DMS114 treated with DMSO at 0.1 percent for 48 hours (cell line): ENCODE measurements around the gene FEM1B.

Experiments
- DNase-seq: peaks from one replicate; lab custom pipeline; 2025; ENCODE audit not compliant: unreplicated experiment; lab: John Stamatoyannopoulos, UW

The FEM1B gene

DNA sequence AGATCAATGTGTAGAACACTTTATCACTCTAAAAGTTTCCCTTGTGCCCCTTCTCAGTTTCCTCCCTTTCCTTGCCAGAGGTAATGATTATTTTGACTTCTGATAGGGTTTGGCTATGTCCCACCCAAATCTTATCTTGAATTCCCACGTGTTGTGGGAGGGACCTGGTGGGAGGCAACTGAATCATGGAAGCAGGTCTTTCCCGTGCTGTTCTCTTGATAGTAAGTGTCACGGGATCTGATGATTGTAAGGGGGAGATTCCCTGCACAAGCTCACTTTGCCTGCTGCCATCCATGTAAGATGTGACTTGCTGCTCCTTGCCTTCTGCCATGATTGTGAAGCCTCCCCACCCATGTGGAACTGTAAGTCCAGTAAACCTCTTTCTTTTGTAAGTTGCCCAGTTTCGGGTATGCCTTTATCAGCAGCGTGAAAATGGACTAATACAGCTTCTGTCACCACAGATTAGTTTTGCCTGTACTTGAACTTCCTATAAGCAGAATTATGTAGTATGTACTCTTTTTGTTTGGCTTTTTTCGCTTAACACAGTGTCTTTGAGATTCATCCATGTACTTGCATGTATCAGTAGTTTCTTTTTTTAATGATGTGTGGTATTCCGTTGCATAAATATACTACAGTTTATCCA is 7.2 kb downstream of the FEM1B start:
- DNase-seq = no peak

DNA sequence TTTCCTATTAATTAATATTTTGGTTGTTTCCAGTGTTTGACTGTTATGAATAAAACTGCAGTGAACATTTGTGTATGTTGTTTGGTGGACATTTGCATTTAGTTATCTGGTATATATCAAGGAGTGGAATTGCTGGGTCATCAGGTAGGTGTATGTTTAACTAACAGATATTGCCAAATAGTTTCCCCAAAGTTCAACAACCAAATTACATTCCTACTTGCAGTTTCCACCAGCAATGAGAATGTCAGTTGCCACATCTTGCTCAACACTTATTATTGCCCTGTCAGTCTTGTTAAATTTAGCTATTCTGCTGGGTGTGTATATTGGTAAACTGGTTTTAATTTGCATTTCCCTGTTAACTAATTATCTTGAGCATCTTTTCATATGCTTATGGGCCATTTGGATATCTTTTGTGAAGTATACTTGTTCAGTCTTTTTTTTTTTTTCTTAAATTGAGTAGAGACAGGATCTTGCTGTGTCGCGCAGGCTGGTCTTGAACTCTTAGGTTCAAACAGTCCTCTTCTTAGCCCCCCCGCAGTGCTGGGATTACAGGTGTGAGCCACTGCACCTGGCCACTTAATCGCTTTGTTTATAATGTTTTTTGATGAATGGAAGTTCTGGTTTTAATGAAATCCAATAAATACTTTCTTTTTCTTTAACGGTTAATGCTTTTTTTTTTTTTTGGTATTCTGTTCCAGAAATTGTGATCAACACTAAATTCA is 7.9 kb downstream of the FEM1B start:
- DNase-seq = no peak

DNA sequence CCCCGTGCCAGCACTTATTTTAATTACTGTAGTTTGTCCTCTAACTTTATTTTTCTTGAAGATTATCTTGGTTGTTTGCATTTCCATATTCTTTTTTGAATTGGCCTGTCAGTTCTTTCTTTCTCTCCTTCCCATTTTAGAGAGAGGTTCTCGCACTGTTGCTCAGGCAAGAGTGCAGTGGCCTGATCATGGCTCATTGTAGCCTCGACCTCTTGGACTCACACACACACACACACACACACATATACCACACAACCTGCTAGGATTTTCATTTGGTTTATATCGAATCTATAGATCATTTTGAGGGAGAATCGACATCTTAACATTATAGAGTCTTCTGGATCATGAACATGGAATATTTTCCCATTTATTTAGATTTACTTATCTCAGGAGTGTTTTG is 8.7 kb downstream of the FEM1B start:
- DNase-seq = no peak

DNA sequence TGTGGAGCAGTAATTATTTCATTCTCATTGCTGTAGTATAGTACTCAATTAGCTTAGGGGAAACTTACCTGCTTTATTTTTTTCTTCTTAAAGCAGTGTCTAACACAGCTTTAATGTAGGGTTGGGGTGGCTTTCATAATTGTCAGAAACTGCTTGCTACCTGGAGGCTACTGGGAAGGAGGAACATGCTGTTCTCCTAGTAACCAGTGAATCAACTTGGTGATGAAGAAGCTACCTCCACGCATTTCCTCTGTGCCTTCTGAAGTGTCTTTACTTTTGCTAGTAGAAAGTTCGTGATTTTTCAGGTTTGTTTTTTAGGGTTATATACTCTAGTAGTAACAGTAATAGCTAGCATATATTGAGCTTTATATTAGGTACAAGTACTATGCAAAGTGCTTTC is 11.5 kb downstream of the FEM1B start:
- no peak for DNase-seq

DNA sequence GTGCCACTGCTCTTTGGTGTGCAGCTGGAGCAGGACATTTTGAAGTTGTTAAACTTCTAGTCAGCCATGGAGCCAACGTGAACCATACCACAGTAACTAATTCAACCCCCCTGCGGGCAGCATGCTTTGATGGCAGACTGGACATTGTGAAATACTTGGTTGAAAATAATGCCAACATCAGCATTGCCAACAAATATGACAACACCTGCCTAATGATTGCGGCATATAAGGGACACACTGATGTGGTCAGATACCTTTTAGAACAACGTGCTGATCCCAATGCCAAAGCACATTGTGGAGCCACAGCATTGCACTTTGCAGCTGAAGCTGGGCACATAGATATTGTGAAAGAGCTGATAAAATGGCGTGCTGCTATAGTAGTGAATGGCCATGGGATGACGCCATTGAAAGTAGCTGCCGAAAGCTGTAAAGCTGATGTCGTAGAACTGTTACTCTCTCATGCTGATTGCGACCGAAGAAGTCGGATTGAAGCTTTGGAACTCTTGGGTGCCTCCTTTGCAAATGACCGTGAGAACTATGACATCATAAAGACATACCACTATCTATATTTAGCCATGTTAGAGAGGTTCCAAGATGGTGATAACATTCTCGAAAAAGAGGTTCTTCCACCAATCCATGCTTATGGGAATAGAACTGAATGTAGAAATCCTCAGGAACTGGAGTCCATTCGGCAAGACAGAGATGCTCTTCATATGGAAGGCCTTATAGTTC is 12.2 kb downstream of the FEM1B start:
- no peak for DNase-seq

DNA sequence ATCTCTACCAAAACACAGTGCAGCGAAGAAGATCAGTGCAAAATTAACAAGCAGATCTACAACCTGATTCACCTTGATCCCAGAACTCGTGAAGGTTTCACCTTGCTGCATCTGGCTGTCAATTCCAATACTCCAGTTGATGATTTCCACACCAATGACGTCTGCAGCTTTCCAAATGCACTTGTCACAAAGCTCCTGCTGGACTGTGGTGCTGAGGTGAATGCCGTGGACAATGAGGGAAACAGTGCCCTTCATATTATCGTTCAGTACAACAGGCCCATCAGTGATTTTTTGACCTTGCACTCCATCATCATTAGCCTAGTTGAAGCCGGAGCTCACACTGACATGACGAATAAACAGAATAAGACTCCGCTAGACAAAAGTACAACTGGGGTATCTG is 13.2 kb downstream of the FEM1B start:
- DNase-seq = no peak

DNA sequence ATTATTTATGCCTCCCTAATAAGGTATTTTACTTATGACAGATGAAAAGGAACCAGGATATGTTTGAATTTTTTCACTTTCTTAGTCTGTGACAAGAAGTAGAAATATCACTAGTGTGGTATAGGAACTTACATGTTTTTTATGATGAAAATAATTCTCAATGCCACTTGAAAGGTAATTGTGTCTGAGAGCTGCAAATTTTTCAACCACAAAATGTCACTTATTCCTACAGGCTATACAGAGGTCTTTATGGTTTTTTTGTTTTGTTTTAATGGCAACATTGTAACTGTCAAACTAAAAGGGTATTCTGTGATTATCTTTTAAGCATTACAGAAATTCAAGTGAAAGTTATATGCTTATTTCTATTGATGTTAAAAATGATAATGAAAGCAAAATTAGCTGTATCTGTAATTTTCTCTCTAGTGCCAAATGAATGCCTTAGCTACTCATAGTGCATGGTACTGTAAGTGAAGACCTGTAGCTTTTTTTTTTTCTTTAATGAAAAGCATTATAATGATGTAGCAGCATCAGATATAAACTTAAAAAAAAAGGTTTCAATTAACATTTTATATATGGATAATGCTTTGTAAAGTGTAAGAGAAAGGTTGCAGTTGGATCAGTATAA is 14.7 kb downstream of the FEM1B start:
- DNase-seq = no peak

DNA sequence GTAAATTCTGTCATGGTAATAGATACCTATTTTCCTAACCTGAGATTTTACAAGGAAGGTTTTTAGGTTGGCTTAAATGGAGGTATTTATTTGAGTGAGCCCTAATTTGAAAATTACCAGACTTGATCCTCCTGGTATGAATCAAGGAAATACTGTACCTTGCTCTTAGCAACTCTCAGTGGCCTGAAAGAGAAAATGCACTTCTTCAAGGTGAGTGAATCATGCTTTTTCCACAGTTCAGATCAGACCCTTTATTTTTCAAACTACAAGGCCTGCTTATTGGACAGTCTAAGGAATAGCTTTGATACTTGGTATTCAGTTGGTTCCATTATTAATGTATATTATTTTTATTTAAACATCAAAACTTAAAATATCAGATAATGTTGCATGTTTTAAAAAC is 15.4 kb downstream of the FEM1B start:
- DNase-seq = no peak

DNA sequence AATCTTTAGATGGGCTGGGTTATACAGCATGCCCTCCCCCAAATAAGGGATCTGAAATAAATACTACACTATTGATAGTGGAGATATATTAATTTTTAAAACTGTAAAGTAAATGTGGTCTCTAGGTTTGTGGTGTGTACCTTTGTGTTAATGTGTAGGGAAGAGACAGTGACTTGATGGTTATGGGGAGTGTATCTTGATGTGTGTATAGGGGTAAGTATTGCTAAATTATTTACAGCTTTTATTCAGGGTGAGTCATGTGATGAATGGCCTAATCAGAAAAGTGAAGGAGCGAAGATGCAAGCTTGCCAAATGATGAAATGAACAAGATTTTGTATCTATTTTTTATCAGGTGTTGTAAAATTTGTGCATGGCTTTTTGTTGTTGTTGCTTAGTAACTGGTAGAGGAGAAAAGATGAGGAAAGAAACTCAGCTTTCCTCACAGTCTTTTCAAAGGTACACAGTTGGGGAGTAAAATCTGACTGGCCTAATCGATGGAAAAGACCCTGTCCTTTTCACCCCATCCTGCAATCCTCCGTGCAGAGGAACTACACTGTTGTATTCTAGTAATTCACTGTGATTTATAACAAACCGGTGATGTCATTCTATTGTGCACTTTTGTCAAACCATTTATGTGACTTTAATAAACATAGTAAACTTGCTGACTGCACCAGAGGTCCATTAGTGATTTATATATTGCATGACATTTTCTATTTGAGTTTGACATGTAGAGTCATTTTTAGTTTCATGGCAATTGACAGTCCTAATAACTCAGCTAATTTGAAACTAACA is 17.7 kb downstream of the FEM1B start:
- no peak for DNase-seq

DNA sequence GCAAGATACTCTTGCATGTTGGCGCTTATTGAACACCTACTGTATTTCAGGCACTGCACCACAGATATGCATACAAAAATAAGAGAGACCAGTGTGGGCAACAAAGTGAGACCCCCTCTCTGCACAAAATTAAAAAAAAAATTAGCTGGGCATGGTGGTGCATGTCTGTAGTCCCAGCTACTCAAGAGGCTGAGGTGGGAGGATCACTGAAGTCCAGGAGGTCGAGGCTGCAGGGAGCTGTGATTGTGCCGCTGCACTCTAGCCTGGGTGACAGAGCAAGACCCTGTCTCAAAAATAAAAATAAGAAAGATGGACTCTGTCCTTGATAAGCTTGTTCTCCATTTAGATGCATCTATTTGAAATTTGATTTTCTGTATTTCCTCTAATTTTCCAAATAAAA is 20.8 kb downstream of the FEM1B start:
- DNase-seq = no peak

DNA sequence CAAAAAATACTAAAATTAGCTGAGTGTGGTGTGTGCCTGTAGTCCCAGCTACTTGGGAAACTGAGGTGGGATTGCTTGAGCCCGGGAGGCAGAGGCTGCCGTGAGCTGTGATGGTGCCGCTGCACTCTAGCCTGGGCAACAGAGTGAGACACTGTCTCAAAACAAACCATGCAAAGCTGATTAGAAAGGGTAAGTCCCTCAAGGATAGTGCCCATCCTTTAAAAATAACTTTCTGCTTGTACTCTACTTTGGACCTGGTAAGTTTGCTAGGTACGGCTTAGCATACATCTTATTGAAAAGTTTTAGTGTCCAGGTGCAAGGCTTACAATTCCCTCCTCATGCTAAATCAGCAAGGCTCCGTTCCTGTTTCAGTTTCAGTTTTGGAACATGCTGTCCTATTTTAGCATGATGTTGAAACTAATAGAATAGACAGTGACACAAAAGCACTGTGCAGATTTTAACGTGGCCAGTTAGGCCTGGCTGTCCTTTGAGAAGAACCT is 21.4 kb downstream of the FEM1B start:
- DNase-seq = no peak

DNA sequence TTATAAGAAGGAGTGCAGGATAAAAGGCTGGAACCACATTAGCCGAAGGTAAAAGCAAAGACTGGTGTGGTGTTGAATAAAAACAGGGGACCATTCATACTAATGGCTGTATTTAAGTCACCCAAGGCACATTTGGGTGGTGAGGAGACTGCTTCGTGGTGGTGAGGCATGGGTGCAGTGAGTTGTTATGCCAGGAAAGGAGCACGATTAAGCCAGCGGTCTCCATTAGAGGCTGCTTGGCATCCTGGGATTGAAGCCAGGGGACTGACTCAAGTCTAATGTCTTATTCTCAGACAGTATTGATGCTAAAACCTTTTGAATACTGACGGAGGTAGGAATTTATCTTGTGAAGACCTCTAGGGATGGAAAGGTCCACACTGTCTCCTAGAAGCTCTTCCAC is 21.9 kb downstream of the FEM1B start:
- DNase-seq = no peak

DNA sequence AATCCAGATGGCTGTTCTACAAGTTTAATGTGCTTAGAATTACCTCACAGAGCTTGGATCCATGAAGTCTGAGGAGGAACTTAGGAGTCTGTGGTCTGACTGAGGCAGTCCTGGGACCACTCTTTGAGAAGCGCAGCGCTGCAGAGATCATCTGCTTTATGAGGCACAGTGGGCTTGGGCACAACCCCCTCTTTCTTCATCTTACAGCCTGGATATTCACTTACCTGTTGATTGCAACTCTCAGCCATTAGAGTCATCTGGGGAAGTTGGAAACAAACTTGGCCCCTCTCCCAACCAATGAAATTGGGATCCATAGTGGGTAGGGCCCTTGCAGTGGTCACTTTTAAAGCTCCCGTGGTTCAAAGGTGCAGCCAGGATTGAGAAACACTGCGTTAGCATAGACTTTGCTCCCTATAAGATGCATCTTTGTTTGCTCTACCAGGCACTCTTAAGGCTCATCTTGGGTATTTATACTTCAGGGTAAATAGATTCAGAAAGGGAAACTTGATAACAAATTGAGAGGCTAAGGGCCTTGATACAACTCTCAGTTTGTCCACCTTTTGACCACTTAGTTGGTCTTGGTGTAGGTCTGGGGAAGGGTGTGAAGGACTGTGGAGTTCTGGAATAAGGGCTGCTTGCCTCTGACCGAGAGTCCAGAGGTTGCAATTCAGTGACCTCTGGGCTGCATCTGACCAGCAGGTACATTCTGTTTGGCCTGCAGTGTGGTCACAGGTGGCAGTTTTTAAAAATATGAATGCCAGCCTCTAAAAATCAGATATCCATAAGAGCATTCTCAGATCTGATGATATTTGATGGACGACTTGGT is 22.8 kb downstream of the FEM1B start:
- DNase-seq = no peak

DNA sequence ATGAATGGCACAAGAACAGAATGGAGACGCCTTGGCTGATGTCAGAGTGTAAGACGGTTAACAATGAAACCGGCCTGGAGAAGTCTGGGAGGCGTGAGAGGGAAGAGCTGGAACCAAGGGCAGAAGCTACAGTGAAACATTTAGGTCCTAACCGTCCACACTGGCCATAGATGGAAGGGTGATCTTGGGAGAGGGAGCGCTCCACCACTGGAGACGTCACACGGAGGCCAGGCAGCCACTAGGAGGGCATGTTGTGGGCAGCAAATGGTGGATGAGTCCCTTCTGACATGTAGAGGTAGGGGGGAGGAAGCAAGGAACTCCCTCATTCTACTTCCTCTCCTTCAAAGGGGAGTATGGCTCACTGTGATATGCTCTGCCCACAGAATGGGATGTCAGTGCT is 23.8 kb downstream of the FEM1B start:
- no peak for DNase-seq

DNA sequence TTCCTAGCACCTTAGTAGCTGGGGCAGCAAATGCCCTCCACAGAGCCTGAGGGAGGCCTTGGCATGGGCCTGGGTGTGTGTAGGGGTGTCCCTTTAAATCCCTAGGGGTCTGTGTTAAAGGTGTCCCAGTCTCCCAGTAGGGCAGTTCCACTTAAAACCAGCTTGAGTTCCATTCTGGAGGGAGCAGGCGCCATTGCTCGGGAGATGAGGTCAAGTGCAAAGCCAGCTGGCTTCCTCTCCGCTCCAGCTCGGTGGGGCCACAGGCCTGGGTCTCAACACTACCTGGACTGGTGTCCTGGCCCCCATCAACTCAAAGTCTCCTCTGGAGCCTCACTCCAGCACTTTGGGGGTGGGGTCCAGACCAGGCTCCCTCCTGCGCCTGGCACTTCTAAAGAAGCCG is 25.2 kb downstream of the FEM1B start:
- no peak for DNase-seq

DNA sequence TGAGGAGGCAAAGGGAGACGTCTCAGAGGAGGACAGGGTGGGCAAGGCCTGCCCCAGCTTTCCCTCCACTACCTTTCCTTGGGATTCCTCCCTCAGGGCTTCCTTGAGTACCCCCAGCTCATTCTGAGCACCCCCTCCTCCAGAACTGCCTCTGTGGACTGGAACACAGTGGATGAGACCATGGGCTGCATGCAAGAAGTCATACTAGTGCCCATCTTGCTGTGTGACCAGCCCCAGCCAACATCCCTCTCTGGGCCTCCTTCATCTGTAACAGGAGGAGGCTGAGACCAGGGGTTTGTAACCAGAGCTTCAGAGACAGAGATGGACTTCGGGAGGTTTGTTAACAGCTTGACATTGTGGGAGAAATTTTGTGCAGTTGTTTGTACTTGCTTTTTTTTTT is 25.6 kb downstream of the FEM1B start:
- DNase-seq = no peak

DNA sequence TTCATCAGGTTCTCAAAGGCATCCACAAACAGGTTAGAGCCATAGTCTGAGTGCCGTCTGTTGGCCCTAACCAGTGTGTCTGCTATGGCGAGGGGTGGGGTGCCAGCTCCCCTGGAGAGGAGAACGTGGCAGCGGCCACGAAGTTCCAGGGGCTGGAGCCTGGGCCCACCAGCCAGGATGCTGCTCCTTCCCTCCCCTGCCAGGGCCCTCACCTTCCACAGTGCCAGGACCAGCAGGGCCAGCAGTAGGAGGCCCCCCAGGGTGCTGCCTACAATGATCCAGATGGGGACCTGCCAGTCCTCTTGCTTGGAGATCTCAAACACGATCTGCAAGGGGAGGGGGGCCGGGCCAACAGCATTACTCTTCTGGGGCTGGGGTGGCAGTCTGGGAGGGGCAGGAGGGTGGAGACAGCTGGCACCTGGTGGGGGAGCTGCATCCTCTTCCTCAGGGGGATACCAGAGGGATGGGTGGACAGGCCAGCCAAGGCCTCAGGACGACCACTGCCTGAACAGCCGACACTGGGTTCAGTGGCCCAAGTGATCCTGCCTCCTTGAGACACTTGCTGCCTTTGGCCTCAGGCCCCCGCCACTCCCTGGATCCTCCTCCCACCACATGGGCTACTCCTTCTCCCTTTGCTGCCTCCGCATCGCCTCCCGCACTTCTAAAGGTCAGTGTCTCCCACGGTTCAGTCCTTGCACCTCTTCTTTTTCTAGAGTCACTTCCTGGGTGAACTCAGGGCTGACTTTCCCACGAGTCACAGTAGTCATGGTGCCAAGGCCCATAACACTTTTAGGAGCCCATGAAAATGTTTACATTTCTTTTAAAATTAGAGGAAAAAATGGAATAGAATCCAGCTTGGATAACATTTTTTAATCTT is 26.3 kb downstream of the FEM1B start:
- no peak for DNase-seq

DNA sequence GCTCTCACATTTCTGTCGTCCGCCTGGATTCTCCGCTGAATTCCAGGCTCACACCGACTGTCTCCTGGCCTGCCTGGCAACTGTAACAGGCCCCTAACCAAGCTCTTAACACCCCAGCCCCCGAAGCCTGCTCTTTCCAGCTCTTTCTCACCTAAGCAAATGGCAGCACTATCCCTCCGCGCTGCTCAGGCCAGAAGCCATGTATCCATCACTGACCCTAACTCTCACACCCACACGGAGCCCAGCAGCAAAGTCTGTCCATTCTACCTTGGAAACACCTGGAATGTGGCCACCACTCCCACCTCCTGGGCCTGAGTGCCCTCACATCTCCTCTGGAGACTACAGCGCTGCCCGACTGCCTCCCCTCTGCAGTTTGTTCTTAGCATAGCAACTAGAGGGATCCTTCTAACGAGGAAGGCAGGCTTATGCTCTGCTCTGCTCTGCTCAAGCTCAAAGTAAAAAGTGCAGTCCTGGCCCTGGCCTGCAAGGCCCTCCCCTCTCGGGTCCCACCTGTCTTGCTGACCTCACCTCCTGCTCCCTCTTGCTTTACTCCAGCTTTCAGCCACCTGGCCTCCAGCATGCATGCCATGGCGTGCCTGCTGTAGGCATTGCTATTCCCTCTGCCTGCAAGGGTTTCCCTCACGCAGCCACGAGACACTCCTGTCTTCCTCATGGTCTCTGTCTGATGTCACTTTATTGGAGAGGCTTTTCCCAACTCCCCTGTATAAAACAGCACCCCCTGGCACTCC is 27.2 kb downstream of the FEM1B start:
- no peak for DNase-seq
